HG03432 (cell line): ENCODE data around the gene PLXND1.
"Not testable (repeated sequence)": the region's sequence is repeated elsewhere in the genome, so short reads cannot be mapped to it uniquely, and the experiment has no call there.

Source experiments
- ATAC-seq: cut with Tn5 transposase; IDR thresholded peaks from one replicate; pipeline ENCODE4 v1.9.1; 2021; ENCODE audit warnings: mild to moderate bottlenecking, moderate library complexity; ENCODE audit not compliant: unreplicated experiment

Gene PLXND1

DNA sequence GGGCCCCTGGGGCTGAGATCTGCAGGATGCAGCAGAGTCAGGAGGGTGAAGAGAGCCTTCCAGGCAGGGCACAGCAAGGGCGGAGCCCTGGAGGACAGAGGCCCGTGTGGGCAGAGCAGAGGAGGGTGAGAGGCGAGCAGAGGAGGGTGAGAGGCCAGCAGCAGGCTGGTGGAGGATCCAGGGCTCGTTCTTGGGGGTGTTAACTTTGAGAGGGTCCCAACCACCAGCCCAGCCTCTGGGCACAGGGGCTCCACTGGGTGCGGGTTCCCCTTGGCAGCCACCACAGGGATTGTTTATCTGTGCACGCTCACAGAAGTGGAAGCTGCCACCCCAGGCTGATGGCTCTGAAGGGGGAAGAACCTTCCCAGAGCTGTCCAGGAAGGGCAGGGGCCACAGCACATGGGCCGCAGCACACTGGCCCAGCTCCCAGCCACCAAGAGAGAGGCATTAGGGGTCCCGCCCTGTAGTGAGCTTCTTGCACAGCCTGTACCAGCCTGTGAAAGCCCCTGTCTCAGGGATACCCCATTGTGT lies 9.3 kb upstream of the PLXND1 start:
- no peak for ATAC-seq

GRCh38 chr3:129614927-129615363 lies 8.5 kb upstream of the PLXND1 start:
- ATAC-seq: no peak

GRCh38 chr3:129614435-129614834 lies 8.0 kb upstream of the PLXND1 start:
- no peak for ATAC-seq

DNA sequence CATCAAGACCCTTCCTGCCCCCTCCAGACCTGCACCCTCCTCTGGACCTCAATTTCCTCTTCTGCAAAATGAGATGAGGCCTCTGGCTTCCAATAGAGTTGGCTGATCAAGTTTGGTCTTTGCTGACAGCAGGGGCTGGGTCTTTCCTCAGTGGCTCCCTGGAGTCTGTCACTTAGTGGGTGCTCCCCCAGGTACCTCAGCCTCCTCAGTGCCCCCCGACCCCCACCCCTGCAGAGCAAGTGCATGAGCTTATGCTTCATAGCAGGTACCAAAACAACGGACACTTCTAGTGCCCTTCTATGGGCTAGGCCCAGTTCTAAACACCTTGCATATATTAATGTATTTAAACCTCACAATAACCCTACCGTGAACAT lies 6.9 kb upstream of the PLXND1 start:
- no peak for ATAC-seq

DNA sequence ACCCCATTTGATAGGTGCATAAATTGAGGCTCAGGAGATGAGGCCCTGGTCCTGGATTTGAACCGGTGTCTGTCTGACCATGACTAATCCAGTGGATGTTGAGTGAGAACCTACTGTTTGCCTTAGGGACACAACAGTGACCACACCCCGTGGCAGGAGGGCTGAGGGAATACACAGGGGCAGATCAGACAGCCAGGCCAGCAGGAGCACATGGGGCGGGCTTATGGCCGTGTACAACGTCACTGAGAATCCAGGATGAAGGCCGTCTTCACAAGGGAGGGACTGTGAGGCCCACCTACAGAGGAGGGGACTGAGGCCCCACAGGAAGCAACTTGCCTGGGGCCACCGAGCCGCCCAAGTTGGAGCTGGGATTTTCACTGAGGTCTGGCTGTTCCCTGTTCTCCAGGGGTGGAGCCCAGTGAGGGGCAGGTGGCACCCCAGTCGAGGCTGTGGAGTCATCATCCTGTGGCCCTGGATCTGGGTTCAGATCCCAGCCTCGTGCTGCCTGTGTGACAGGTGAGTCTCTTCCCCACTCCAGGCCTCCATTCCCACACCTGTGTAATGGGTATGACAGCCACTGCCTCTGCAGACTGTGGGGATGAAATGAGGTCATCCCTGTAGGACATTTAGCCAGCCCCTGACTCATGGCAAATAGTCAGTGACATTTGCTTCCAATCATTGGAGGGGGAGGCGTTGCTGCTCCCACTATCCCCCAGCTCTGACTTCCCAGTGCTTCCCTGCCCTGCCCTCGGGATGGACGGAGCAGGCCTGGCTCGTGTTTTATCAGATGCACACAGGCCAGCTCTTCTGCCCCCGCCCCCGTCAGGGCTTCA lies 6.3 kb upstream of the PLXND1 start:
- no peak for ATAC-seq

GRCh38 chr3:129611812-129612533 lies 5.5 kb upstream of the PLXND1 start:
- no peak for ATAC-seq

GRCh38 chr3:129611446-129611800 lies 4.9 kb upstream of the PLXND1 start:
- ATAC-seq: no peak

DNA sequence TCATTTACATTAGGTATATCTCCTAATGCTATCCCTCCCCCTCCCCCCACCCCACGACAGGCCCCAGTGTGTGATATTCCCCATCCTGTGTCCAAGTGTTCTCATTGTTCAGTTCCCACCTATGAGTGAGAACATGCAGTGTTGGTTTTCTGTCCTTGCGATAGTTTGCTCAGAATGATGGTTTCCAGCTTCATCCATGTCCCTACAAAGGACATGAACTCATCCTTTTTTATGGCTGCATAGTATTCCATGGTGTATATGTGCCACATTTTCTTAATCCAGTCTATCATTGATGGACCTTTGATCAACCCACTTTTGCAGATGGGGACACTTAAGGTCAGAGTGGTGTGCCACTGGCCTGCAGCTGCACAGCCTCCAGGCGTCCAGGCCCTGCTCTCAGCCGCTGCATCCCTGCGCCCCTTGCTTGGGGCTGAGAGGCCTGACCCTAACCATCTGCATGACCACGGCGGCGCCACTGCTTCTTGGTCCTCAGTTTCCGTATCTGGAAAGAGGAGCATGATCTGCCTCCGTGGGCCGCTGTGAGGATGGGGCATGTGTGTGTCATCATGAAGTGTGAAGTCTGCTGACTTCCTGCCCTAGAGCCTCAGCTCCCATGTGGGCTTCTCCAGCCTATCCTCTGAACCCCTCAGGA lies 4.4 kb upstream of the PLXND1 start:
- ATAC-seq: not testable (repeated sequence)

DNA sequence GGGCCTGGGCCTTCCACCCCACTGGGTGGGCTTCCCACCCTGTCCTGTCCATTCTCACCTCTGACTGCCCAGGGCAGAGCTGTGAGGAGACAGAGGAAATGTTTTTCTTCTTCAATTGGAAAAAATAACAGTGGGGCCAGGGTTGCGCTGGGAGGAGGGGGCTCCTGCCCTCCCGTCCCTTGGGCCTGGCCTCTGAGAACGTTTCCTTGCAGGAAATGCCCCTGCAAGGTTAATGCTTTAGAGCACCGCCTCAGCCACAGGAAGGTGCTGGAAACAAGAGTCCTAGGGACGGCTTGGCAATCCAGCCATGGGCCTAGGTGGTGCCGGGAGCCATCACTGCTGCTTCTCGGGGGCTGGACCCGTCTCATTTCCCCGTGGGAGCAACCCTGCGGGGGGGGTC lies 3.8 kb upstream of the PLXND1 start:
- ATAC-seq: no peak

- no peak for ATAC-seq
These were observed 3.2 kb upstream of the PLXND1 start for GRCh38 chr3:129609591-129610182.

GRCh38 chr3:129608936-129609590 lies 2.6 kb upstream of the PLXND1 start:
- ATAC-seq: no peak

DNA sequence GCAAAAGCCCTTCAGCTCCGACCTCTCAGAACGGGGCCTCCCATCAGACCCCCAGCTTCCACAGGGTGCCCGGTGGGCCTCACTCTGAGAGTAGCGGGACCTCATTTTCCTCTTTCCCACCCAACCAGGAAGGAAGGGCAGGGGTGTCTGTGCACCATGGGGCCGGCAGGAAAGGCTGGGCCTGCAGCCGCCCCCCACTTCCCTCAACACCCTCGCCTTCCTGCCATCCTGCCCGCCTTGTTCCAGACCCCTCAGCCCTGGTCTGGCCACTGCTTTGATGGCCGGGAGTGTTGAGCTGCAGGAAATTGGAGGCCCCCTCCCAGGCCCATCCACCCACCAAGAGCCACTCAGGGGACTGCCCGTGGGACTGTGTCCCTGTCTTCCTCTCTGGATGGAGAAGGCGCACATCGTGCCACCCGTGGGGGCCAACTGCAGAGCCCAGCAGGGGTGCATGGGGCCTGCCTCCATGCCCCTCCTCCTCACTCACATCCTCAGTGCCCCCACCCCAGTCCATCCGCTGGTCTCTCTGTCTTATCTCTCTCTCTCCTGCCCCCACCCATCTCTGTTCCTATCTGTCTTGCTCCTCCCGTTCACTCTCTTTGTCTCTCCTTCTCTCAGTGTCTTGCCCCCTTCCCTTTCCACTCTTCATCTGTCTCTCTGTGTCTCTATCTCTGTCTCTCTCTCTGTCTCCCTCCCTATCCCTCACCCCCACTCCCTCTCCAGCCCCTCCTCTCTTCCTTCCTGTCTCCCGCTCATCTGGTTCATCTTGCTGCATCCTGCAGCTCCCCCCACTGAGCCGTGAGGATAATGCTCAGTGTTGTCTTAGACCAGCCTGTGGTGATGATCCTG lies 1.8 kb upstream of the PLXND1 start:
- ATAC-seq: no peak

- no peak for ATAC-seq
These were observed 1.1 kb upstream of the PLXND1 start for GRCh38 chr3:129607391-129608068.

GRCh38 chr3:129605922-129606635 lies 397 bp downstream of the PLXND1 start:
- ATAC-seq: no peak

DNA sequence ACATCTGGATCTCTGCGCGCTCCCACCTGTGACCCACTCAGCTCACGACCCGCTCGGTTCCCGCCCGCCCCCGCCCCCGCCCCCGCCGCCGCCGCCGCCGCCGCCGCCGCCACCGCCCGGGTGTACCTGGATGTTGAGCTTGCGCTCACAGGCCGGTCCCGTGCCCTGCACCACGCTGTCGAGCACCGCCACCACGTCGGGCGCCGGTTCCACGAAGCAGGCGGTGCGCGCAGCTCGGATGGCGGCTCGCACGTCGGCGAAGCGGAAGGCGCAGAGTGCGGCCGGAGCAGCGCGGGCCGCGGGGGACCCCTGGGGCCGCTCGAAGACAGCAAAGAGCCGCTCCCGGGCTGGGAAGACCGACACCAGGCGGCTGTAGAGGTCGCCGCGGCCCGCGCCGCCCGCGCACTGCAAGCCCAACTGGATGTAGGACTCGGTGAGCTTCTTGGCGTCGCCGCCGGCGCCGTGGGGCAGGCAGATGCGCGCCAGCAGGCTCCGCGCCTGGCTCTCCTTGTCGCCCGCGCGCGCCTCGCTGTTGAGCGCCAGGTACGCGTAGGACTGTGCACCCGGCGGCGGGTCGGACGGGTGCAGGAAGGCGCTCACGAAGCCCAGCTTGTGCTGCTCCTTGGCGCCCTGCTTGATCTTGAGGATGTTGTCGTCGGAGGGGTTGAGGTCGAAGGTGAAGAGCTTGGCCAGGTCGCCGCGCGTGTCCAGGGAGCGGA lies 1.1 kb downstream of the PLXND1 start:
- ATAC-seq: no peak

- ATAC-seq: no peak
These were observed 1.7 kb downstream of the PLXND1 start for GRCh38 chr3:129604767-129605166.

DNA sequence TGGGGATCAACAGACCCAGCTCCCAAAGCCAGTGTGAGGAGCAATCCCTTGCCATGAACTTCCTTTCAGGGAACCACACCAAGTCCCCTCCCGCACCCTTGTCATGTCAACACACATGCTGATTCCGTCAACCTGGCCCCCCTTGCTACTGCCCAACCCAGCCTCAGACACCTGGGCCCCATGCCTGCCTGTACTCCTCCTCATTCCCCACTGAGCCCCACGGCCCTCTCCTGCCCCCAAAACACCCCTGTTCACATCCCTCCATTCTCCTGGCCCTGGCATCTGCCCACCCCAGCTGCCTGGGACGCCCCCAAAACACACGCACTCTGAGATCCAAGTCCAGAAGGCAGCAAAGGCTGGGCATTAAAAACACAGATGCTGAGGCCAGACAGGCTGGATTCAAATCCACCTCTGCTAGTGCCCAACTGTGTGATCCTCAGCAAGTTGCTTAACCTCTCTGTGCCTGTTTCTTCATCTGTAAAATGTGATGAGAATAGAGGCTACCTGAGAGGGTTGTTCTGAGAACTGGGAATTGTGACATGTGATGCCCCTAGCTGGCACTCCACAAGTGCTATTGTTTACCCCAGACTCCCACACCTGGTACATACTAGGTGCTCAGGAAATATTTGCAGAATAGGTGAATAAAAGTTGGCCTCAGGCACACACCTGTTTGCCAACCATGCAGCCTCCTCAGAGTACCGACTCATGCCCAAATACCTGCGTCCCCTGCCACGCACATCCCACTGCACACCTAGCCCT lies 2.3 kb downstream of the PLXND1 start:
- no peak for ATAC-seq
